DMS53 (cell line): ENCODE data around the gene KCNMA1.

ENCODE experiments used
- DNase-seq: peaks from one replicate; lab custom pipeline; 2025; lab: John Stamatoyannopoulos, UW

KCNMA1 gene

DNA sequence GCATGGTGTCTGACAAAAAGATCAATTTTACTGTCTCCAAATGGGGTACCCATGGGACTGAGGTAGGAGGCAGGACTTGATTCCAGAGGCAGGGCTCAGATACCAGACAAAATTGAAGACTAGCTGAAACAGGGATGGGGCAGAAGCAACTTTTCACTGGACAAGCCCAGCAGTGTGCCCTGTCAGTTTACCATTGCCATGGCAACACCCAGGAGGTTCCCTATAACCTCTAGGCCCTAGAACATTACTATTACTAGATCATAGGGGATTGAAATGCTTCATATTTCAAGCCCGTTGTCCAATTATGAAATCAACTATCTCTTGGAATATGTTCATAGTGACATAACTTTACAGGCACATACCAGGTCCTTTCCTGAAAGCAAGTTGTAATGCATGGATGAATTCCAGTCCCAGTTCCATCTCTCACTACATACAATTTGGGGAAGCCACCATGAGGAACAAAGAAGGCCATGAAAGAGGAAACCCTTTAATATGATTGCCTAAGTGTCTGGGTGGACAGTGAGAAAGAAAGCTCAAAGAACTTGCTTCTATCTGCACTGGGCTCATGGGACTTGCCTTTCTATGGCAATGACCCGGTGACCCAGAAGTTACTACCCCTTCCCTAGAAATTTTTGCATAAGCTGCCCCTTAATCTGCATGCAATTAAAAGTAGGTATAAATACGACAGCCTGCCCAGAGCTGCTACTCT lies 557.9 kb downstream of the KCNMA1 start:
- DNase-seq: no peak

DNA sequence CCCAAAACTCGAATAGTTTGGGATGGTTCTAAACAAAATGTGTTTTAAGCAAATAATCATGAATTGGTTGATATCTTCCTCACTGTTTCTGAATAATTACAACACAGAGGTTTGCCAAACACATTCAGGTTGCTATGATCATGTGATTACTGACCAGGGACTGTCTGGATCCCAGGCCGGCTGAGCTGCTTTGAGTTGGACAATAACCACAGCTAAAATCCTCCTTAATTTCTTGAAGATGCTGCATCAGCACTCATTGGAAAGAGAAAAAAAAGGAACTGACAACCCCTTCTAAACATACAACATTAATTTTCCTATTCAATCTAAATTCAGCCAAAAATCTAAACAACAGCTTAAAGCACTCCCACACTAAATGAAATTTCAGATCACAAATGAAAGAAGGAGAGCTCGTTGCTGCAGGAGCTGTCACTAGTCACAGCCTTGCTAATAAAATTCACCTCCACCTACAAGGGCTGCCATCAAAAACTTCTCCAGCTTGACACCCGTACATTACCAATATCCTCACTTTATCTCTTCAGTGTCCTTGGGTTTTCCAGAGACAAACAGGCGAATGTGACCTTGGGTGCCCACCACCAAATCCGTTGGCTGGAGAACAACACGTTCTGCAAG lies 560.2 kb downstream of the KCNMA1 start:
- DNase-seq: no peak

DNA sequence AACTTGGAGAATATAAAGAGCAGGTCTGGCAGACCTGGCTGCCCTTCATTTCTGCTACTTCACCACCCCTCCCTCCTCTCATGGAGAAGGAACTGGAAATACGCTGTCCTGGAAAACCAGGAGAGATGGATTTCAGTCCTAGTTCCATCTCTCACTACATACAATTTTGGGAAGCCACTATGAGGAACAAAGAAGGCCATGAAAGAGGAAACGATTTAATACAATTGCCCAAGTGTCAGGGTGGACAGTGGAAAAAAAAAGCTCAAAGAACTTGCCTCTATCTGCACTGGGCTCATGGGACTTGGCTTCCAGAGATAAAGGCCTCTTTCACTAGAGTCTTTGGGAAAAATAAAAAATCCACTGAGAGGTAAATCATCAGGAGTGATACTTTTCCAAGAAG lies 561.7 kb downstream of the KCNMA1 start:
- no peak for DNase-seq

DNA sequence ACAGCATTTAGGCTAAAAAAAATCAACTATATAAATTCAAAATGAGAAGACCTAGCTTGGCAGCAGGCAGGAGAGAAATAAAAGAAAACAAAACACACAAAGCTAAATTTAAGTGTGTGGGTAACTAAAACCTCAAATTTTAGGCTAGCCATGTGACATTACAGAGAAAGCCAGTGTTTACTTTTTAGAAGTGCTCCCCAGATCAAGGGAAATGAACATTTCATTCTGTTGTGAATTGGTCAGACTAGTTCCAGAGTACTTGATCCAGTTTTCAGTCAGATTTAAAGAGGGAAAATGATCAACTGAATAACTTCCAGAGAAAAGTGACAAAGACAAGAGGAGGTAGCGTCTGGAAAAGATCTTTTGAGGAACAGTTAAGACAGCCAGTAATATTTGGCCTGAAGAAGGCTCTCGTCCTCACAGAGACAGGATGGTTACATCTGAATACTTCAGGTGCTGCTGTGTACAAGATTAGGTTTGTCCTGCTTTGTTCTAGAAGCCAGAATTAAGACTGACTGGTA lies 563.4 kb downstream of the KCNMA1 start:
- DNase-seq: no peak

DNA sequence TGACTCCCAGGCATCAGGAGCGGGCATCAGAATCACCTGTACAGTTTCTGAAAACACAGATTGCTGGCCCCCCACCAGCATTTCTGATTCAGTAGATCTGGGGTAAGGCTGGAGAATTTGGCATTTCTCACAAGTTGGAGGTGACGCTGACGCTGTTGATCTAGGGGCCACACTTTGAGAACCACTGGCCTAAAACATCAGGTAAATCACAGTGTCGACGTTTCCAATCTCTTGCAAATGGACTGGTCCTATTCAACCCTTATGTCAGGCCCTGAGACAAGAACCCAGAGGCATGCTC lies 564.0 kb downstream of the KCNMA1 start:
- DNase-seq: no peak

DNA sequence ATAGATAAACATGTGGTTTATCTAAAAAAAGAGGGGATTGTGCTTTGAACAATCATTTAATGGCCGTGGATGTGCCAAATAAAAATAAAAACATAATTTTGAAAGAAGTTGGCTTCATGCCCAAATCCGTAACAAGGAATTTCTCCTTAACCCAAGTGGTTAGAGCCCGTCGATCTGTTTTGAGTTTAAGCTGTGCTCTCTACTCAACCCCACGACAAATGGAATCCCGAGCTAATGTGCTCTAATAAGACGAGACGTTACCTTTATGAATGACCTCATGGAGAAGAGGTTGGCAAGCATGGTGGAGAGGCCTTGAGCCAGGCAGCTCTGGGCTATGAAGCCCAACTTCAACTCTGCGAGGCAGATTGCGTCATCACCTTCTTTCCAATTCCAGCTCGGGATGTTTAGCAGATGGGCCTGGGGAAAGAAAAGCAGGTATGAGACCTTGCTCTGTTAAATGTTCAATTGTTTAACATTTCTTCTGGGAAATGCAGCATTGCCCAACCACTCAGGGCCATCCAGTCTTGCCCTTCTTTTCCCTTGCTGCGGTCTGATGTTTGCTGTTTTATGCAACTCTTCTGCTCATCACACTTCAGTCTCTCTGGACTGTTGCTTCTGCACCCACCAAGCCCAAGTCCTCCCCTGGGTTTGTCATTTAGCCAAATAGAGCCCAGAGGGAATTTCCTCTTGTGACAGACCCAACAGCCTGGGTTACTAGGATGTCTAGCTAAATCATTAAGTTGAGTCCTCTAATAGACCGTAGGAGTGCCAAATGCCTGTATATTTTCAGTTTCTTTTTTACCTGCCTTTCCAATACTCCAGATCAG lies 564.6 kb downstream of the KCNMA1 start:
- DNase-seq: no peak

DNA sequence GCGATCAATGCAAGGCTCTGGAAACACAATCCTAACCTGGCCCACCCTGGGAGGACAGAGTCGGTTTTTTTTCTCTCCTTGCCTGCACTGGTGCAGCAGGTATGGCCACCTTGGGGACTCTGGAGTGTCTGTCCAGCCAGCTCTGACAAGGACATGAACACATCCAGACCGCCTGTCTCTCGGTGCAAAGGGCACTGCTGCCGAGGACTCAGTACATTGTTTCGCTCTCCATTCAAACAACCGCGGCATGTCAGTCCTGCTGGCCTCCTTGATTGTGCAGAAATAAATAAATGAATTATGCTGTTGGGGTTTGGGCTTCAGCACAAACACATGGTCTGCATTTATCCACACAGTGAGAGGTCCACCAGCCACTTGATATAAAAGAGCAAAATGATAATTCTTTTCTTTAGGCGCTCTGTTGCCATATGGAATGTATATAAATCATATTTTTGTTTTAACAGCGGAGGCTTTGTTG lies 565.2 kb downstream of the KCNMA1 start:
- no peak for DNase-seq

DNA sequence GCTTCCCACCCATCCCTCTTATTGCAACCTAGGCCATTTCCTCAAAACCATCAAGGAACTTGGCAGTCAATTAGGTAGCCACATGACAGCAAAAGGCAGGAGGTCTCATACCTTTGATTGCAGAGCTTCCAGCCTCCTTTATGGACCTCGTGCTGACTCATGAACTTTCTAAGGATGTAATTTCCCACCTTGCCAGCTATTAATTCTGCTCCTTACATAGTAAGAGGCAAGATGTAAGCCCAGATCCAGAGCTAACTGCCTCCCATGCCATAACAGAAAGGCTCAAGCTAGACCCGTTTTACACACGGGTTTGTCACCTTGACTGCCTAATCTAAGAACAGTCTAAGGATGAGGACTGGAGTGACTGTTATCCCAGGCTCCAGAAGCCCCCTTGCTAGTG lies 565.7 kb downstream of the KCNMA1 start:
- DNase-seq: no peak

DNA sequence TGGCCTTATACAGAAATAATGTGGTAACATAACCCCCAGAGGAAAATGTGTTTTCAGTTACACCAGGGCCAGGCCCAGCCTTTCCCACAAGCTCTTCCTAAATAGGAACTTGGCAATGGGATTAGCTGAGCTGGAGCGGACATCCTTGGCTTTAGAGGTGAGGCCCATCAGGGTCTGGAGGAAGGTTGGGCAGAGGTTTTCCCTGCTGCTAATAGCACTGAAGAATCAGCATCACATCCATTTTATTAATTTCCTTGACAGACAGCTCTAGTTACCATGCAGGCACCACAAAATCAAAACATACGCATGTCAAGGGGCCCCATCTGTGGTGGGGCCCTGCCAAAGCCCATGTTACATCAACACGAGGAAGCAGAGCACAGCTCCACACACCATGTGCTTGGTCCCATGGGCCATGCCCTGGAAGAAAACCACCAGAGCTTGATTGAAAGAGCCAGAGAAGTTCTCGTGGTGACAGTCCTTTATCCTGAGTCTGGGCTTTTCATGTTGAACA lies 566.6 kb downstream of the KCNMA1 start:
- no peak for DNase-seq

DNA sequence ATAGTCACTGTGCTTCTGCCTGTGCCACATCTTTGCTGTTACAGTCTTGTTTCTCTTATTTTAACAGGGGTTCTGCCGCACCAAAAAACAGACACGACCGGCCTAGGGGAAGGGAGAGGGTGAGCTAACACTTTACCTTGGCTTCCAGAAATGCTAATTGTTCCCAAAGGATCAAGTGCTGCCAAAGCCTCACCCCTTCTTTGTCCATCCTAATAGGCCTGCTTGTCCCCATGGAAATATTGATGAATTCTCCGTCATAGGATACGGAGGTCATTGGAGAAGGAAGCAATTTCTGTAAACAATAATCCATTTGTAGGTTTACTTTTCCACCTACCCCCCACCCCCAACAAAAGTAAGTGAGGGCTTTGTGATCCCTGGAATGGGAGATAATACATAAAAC lies 567.3 kb downstream of the KCNMA1 start:
- DNase-seq: no peak

DNA sequence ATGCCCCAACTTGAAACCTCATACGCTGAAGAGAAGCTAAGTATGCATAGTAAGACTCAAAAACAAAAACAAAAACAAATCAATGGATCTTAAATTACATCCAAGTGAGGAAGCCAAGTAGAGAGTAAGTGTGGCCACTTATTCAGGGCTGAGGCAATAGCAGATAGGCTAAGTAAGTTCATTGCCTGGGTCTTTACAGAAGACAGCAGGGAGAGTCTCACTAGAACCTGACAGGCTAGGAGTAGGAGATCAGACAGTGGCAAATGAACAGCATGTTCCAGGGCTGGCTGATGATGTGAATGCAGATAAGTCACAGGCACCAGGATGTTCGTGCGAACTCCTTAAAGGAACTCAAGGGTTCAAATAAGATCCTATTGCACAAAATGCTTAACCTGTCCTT lies 568.6 kb downstream of the KCNMA1 start:
- no peak for DNase-seq

DNA sequence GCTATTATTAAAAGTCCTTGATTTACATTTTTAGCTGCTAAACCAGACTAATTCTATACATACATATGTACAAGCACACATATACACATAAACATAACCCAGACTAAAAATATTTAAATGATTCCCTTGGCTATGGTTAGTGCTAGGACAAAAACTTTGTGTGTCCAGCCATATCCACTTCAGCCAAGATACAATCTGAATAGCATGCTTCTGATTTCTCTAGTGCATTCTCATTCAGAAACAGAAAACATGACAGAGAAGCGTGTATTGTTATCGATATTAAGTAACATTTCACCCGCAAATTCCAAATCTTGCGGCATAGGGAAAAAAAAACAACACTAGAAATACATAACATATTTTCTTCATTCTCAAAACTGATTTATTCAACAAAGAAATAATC lies 569.3 kb downstream of the KCNMA1 start:
- no peak for DNase-seq

DNA sequence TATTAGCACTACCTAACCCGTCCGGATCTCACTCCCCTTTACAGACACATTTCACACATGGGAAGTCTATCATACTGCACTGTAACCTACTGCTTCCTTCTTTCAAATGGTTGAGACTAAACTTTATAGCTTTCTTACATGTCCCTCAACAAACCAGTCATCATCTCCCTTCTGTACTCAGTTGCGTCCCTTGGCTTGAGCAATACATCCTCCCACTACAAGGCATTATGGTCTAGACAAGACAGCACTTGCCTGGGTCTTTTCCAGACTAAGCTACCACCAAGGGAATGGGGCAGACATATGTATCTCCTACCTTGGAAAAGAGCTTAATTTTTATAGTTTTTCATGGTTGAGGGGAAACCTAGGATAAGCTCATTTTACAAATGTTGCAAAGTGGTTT lies 575.2 kb downstream of the KCNMA1 start:
- no peak for DNase-seq

DNA sequence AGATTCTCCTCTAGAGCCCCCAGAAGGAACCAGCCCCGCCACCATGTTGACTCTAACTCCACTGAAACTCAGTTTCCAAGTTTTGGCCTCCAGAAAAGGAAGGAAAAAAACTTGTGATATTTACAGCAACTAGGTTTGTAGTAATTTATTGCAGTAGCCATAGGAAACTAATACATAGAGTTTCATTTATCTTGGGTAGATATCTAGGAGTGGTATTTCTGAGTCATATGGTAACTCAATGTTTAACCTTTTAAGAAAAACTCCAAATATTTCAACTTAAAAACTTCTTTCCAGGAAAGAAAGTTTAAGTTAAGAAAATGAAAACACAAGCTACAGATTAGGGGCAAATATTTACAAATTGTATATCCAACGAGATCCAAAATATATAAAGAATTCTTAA lies 576.7 kb downstream of the KCNMA1 start:
- no peak for DNase-seq

DNA sequence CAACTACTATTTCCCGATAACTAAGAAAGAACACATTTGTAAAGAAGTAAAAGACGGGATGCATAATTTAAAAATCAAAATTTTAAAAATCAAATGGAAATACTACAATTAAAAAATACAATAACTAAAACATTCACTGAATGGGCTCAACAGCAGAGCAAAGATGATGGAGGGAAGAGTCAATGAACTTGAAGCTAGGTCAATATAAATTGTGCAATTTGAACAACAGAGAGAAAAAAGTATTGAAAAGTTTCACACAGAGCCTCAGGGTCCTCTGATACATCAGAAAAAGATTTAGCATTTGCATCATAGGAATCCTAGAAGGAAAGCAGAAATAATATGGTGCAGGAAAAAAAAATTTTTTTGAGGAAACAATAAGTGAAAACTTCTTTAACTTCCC lies 581.0 kb downstream of the KCNMA1 start:
- no peak for DNase-seq

DNA sequence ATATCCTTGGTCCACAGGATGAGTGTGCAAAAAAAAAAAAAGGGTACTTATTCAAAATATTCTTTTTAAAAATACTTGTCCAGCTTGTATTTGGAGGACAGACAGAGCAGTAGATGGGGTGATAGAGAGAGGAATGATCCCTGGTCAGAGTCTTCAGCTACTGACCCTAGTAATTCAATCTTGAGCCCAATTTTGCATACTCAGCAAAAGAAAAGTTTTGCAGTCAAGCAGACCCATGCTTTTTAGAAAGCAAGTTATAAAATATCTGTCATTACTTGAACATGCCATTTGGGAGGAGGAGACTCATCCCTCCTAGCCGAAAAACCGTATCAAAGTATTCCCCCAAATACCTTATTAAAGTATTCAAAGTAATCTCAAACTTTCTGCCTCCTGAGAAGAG lies 585.0 kb downstream of the KCNMA1 start:
- no peak for DNase-seq

DNA sequence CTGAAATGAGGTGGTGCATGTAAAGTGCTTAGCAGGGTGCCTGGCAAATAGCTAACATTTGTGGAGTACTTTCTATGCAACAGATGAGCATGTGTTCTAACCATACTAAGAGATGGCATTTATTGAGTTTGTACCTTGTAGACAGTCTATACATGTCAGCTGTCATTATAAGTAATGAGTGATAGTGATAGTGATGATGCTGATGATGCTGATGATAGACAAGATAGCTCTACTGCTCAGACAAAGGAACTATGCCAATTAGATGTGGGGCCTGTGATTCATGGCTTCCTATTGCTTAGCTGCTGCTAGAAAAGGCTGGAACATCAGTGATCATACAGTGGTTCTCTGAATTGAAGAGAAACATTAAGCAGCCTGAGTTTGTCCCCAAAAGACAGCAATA lies 585.8 kb downstream of the KCNMA1 start:
- no peak for DNase-seq

DNA sequence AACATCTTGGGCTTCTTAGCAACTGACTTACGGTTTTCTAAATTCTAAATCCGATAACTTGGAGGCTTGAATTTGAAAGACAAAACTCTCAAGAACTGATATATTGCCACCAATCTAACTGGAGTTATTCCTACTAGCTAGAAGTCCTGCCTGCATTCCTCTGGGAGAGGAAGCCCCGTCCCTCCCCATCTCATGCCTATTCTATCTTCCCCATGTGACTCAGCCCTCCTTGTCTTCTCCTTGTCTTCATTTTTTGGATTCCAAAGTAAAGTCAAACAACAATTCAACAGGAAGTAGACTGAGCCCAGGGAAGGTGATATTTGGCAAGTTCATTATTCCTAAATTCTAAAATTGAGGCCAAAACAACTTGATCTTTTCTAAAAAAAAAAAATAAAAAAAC lies 587.7 kb downstream of the KCNMA1 start:
- DNase-seq: no peak

DNA sequence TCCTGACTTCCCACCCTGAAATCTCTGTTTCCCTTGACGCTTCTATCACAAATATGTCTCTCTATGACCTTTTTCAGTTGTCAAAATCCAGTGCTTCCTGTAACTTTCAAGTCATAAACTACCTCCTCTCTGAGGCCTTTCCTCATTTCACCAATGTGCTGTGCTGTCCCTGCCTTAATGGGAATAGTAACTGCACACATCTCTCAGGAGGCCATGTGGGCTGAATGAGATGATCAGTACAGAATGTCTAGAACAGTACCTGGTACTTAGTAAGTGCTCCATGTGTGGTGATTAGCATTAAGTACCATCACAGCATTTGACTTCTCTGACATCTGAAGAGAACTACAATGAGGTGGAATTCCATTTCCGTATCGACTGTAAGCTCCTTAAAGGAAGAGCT lies 588.5 kb downstream of the KCNMA1 start:
- DNase-seq: no peak

DNA sequence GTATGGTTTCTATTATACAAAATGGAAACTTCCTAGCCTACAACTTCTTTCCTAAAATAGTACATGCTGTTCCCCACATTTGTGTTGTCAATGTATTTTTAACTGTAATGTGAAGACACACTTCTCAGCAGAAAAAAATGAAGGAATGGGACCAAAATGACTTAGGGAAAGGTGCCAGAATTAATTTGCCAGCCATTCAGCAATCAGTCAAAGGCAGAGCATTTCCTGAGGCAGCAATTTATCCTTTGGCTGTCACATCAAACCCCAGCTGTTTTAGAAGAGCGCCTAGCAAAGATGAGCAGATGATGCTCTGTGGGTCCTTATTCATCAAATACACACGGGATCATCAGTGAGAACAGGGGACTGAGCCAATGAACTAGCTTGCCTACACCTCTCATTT lies 592.5 kb downstream of the KCNMA1 start:
- DNase-seq: no peak

DNA sequence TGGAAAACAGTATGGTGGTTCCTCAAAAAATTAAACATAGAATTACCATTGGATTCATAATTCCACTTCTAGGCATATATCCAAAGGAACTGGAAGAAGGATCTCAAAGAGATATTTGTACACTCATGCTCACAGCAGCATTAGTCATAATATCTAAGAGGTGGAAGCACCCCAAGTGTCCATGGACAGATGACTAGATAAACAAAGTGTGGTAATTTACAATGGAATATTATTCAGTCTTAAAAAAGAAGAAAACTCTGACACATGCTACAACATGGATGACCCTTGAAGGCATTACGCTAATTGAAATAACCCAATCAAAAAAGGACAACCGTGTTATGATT lies 594.2 kb downstream of the KCNMA1 start:
- DNase-seq: no peak

DNA sequence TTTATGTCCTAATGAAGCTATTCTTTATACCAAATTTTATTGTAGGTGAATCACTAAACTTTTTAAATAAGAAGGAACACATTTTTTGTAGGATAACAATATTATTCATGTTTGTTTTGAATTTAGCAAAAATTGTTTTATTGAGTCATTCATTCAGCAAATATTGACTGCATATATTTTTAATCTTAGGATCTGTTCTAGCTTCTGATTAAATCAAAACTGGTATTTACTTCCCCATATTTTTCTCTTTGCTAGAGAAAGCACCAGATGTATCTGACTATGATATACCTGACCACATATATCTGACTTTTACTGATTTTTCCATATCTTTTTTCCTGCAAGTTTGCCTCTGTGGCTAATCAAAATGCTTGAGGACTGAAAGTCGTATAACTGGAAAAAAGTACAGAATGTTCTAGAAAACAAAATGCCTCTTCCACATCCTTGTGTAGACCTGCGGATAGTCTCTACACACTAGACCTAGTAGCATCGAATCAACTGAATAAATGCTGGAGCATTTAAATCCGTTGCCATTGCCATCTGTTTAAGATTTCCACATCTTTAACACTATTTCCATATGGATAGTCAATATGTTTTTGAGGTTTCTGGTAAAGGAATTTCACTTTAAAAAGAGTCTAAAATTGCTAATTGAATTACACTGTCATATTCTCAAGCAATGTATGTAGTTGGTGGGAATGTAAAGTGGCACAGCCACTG lies 594.7 kb downstream of the KCNMA1 start:
- no peak for DNase-seq
